PFSK-1 (cell line): ENCODE data around the gene SLC26A11.

Experiments
- FOXP2 ChIP-seq: optimal IDR thresholded peaks from 2 replicates; pipeline ENCODE3; 2011; ENCODE audit warnings: borderline replicate concordance, control low read depth, inconsistent platforms; ENCODE audit not compliant: insufficient read depth; ENCODE audit errors: extremely low read length, extremely low read depth
- POLR2AphosphoS5 ChIP-seq: IDR thresholded peaks from 2 replicates; pipeline ENCODE4 v1.6.1; 2012; ENCODE audit warnings: low read depth, mild to moderate bottlenecking, control low read depth, low read length, moderate library complexity
- REST ChIP-seq, 2 experiments: IDR thresholded peaks; 2 replicates each; pipeline versions ENCODE4 v1.6.1 to v1.8.0; 2011 to 2012; ENCODE audit warnings: low read depth in 2 of 2, low read length in 2 of 2, control low read depth in 1 of 2, inconsistent platforms in 1 of 2, mild to moderate bottlenecking in 1 of 2, moderate library complexity in 1 of 2; ENCODE audit not compliant: insufficient read depth in 1 of 2
- SIN3A ChIP-seq: IDR thresholded peaks from 2 replicates; pipeline ENCODE4 v1.6.1; 2012; ENCODE audit warnings: mild to moderate bottlenecking, low read length, moderate library complexity, borderline replicate concordance; ENCODE audit not compliant: insufficient read depth
- TAF1 ChIP-seq: IDR thresholded peaks from 2 replicates; pipeline ENCODE4 v1.6.1; 2012; ENCODE audit warnings: low read length, control low read depth, borderline replicate concordance; ENCODE audit not compliant: insufficient read depth

Gene SLC26A11

DNA sequence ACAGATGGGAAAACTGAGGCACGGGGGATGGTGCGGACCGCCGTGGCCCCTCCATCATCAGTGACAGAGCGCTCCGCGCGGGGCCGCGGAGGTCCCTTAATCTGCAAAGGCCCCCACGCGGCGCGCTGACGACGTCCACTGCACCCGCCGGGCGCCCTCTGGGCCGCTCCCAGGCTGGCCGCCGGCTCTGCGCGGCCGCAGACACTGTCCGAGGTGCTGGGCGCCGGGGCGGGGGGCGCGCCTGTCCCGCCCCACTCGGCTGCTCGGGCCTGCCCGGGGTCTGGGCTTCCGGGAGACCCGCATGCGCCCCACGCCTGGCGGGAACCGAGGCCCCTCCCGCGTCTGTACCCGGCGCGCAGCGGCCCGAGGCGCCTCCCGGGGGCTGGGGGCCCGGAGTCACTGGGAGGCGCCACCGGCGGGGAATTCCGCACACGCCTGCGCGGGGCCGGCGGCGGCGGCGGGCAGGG lies 39.9 kb downstream of the SLC26A11 start:
- TF ChIP-seq POLR2AphosphoS5 = no peak
- no peak for TF ChIP-seq FOXP2
- TF ChIP-seq REST (IDR thresholded peaks at IDR 0.05; ENCODE audit: insufficient read depth in 1 of 2, low read depth in 2 of 2, low read length in 2 of 2) = peak; percentile 81 to 91
- TF ChIP-seq SIN3A = no peak

- TF ChIP-seq TAF1 (no peak), SIN3A (no peak), POLR2AphosphoS5 (no peak), REST (IDR thresholded peaks at IDR 0.05; ENCODE audit: insufficient read depth in 1 of 2, low read depth in 2 of 2, low read length in 2 of 2) (no peak), FOXP2 (no peak)
These were observed 40.5 kb downstream of the SLC26A11 start, which contains the start of gene RNF213 for GRCh38 chr17:80260791-80261158. Gene RNF213, plus strand, starts transcription at chr17:80260852. Its CDS starts 2,830 bp downstream, at chr17:80263682.

DNA sequence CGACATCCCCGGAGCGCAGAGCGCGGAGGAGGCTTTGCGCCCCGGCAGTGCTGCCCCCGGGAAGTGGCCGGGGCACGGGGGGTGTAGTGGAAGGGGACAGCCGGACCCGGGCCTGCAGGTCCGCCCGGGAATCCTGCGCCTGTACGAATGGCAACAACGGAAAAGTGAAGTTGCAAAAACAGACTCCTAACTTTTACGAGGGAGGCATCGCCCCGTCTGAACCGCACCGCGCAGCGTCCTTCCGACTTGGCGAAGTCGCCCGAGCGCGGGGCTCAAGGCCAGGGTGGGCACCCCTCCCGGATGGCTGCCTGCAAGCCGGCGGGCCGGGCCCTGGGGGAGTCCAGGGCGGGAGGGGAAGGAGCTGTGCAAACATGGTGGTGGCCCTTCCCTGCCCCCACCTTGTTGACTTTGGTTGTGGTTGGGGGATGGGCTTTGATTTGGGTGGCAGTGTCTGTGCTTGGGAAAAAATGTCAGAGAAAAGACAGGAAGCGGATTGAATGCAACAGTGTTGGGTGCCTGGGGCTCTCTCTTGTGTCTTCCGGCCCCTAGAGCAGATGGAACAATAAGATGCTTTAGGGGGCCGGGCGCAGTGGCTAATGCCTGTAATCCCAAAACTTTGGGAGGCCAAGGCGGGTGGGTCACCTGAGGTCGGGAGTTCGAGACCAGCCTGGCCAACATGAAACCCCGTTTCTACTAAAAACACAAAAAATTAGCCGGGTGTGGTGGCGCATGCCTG lies 41.1 kb downstream of the SLC26A11 start:
- TF ChIP-seq TAF1 (peak; percentile 49; the same call in 1 of the 2 replicates), POLR2AphosphoS5 (peak; percentile 56; the same call in 1 of the 2 replicates), FOXP2 (peak; percentile 95), REST (IDR thresholded peaks at IDR 0.05; ENCODE audit: insufficient read depth in 1 of 2, low read depth in 2 of 2, low read length in 2 of 2) (0 out of 4 replicates have a peak, but pooled peaks of 1 of the 2 experiments have one; percentile 38), SIN3A (0 out of 2 replicates have a peak, but pooled peaks have one; percentile 73)

GRCh38 chr17:80261895-80262279 lies 41.7 kb downstream of the SLC26A11 start:
- TF ChIP-seq TAF1 = no peak
- 0 out of 2 replicates have a peak, but pooled peaks have one; percentile 3 for TF ChIP-seq SIN3A

DNA sequence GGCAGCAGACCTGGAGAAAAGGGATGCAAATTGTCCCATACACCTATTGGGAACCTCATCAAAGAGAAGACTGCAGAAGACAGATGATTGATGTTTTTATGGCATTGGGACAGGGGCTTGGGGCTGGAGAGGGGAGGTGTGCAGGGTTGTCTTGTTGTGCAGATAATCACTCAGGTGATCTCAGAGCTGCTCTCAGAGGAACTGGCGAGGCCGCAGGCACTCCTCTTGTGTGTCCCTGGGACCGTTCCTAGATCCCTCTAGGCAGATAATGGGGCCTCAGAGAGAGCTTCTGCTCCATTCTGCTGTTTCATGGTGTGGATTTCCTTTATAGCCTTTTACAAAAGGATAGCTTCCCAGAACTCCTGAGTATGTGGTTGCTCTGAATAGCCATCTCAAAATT lies 42.1 kb downstream of the SLC26A11 start:
- TF ChIP-seq SIN3A (no peak), POLR2AphosphoS5 (no peak), TAF1 (no peak), REST (IDR thresholded peaks at IDR 0.05; ENCODE audit: insufficient read depth in 1 of 2, low read depth in 2 of 2, low read length in 2 of 2) (no peak), FOXP2 (no peak)
